ENCODE measurements around the gene COX7B2.

Gene COX7B2

DNA sequence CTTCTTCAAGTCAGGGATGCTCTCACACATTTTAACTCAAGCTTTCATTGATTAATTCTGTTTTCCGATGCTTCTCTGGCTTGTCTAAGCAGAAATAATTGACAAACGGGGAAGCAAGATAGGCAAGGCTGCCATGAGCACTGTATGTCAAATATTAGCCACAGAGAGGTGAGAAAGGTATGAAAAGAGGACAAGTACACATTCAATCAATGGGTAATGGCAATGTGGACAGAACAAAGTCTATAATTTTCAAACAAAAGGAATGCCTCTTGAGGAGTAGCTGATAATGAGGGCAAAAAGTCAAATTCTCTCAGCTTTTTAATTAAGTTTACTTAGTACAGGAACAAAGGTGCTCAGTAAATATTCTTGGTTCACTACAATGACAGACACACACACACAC is 19.6 kb downstream of the COX7B2 start:
- DNase-seq (ENCODE audit: low read depth in 2 of 2), result no peak

DNA sequence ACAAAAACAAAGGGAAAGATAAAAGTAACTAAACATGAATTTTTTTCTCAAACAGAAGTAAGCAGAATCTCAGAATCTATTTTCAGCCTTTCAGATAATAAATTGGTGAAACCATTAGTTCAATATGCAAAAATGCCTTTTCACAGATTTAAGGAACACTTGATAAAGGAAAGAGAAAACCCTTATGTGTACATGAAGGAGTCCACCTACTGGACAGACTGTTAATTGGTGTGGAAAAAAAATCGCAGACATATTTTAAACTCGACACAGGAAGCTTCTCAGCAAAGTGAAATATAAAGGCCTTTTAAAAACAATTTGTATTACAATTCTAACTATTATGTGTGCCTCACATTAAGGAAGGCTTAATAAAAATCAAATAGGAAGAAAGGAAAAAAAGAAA is 22.3 kb downstream of the COX7B2 start:
- DNase-seq (ENCODE audit: low read depth in 2 of 2), result no peak

DNA sequence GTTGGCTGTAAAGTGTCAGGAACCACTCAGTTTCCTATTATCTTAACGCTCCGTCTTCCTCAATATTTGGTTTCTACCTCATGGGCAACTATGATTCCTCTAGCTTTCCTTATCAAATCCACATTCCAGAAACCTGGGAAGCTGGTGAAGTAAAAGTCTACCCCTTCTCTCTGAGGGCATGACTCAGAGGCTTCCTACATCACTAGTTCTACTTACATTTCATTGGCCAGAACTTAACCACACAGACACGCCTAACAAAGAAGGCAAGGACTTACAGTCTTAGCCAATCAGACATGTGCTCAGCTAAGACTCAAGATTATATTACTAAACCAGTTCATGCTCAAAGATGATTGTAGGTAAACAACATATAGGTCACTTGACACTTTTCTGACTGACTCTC is 30.4 kb downstream of the COX7B2 start:
- DNase-seq (ENCODE audit: low read depth in 2 of 2), result no peak

DNA sequence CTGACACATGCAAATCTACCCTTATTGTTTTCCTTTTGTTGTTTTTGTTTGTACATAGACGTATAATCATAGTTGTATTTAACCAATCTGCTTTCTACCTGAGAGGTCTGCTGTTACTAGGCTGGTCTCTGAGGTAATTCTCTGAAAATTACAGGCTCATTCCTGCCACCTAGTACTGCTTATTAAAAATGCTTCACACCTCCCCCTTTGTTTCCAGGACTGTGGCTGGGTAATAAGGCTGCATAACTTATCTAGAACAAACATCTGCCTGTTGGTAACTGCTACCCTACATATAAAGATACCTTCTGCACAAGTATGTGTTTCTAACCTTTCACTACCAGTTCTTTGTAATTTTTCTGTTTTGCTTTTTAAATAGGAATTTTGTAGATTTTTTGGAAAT is 34.2 kb downstream of the COX7B2 start:
- DNase-seq (ENCODE audit: low read depth in 2 of 2), result no peak

GRCh38 chr4:46870411-46870810 is 38.6 kb downstream of the COX7B2 start:
- DNase-seq (ENCODE audit: low read depth in 2 of 2), result no peak

- no peak for DNase-seq (ENCODE audit: low read depth in 2 of 2)
Observed at GRCh38 chr4:46856333-46856732, 52.7 kb downstream of the COX7B2 start.

DNA sequence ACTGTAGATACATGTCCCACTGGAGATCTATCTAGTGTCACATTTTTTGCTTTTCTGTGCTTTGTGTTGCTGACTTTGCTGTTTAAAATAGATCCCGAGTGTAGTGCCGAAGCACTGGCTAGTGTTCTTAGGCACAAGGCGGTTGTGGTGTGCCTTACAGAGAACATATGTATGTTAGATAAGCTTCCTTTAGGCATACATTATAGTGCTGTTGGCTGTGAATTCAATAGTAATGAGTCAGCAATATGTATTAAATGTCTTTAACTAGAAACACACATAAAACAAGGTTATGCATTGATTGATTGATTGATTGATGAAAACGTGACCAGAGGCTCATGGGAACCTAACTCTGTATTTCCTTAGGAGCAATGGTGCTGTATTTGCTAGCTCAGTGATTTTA is 56.2 kb downstream of the COX7B2 start:
- no peak for DNase-seq (ENCODE audit: low read depth in 2 of 2)

- DNase-seq (ENCODE audit: low read depth in 2 of 2), result no peak
Observed at GRCh38 chr4:46850026-46850425, 59.0 kb downstream of the COX7B2 start.

DNA sequence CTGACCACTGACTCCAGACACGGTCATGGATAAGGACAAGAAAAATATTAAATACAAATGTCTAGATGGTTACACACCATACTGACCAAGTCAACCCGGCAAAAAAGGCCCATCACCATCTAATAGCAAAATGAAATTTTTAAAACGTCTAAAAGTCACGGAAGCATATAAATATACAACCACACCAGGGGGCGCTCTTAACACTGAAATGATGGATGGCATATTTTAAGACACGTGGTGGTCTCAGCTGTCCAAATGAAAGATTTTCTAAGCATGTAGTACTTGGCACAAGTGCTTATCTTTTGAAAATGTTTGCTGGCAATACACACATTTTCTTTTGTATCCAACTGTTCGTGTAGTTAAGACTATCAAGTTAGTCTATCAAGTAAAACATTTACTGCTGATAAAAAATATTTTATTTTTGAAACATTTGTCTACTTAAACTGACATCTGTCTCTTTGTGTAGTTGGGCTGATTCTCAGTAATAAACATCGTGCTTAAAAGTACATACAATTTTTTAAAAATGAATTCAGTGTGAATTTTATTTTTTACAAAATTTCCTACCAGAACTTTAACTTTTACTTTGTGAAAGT is 64.6 kb downstream of the COX7B2 start:
- DNase-seq (ENCODE audit: low read depth in 2 of 2), result no peak

DNA sequence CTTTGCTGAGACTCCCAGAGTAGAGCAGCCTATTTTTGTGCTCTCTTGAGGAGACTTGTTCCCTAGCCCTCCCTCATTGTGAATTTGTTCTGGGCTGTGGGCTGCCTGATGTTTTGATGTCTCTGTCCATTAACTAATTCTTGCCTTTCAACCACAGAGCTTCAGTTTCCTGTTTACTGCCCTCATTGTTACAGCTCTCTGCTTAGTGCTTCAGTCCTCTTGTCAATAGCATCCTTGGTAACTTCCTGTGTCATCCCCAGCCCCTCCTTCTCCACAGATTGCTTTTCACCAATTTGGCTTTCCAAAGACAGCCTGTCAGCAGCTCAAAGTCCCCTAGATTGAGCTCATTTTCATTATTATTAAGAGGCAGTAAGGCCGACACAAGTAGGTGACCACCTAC is 69.9 kb downstream of the COX7B2 start:
- no peak for DNase-seq (ENCODE audit: low read depth in 2 of 2)

DNA sequence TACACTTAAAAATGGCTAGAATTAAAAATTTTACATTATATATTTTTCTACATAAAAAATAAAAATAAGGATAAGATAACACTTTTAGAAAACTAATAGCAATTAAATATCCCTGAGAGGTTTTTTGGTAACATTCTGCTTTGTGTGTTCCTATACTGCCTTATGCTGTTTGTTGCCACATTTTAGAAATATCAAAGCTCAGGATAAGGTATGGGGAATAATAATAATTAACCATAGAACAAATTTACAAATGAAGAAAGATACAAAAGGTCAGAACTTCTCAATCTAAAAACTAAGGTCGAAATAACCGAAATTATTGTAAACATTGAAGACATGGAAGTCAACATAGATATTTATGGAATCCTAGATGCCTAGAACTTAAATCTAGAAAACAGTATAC is 71.4 kb downstream of the COX7B2 start:
- no peak for DNase-seq (ENCODE audit: low read depth in 2 of 2)

DNA sequence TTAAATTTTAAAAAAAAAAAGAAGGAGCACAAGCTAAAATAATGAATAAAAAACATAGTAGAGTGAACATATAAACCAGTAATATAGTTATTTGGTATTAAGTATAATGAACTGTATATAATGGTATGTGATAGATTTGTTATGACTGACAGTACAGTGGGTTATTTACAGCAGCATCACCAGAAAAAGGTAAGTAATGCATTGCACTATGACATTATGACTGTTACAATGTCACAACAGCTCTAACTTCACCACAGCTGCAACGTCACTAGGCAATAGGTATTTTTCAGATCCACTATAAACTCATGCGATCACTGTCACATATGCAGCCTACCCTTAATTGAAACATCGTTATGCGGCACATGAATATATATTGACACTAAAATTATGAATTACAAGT is 72.5 kb downstream of the COX7B2 start:
- DNase-seq (ENCODE audit: low read depth in 2 of 2), result no peak

DNA sequence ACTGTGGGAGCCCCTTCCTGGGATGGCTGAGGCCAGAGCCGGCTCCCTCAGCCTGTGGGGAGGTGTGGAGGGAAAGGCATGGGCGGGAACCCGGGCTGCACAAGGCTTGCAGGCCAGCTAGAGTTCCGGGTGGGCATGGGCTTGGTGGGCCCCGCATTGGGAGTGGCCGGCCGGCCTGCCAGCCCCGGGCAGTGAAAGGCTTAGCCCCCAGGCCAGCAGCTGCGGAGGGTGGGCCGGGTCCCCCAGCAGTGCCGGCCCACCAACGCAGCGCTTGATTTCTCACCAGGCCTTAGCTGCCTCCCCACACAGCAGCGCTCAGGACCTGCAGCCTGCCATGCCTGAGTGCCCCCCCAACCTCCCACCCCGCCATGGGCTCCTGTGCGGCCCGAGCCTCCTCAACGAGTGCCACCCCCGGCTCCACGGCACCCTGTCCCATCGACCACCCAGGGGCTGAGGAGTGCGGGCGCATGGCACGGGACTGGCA is 78.0 kb downstream of the COX7B2 start:
- no peak for DNase-seq (ENCODE audit: low read depth in 2 of 2)

- DNase-seq (ENCODE audit: low read depth in 2 of 2), result no peak
Observed at GRCh38 chr4:46820154-46820553, 88.9 kb downstream of the COX7B2 start.

- DNase-seq (ENCODE audit: low read depth in 2 of 2), result no peak
Observed at GRCh38 chr4:46819095-46819494, 90.0 kb downstream of the COX7B2 start.

GRCh38 chr4:46818604-46819003 is 90.4 kb downstream of the COX7B2 start:
- no peak for DNase-seq (ENCODE audit: low read depth in 2 of 2)

GRCh38 chr4:46817806-46818205 is 91.2 kb downstream of the COX7B2 start:
- no peak for DNase-seq (ENCODE audit: low read depth in 2 of 2)

GRCh38 chr4:46804781-46805413 is 104.1 kb downstream of the COX7B2 start:
- no peak for DNase-seq (ENCODE audit: low read depth in 2 of 2)

DNA sequence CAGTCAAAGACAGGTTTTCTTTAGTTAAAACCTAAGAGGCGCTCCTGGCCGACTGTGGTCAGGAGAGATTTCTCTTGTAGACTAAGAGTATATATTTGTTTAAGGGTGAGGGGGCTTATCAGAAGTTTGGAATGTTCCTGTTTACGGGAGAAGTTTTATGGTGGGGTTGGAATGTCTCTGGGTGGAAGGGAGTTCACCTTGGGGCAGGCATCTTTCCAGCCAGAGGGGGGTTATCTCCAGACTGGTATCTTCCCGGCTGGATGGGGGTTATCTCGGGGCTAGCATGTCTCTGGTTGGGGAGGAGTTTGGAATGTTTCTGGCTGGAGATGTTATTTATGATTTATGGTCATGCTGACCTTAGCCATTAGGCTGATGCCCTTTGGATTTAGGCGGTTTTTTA is 116.0 kb downstream of the COX7B2 start:
- DNase-seq (ENCODE audit: low read depth in 2 of 2), result no peak

DNA sequence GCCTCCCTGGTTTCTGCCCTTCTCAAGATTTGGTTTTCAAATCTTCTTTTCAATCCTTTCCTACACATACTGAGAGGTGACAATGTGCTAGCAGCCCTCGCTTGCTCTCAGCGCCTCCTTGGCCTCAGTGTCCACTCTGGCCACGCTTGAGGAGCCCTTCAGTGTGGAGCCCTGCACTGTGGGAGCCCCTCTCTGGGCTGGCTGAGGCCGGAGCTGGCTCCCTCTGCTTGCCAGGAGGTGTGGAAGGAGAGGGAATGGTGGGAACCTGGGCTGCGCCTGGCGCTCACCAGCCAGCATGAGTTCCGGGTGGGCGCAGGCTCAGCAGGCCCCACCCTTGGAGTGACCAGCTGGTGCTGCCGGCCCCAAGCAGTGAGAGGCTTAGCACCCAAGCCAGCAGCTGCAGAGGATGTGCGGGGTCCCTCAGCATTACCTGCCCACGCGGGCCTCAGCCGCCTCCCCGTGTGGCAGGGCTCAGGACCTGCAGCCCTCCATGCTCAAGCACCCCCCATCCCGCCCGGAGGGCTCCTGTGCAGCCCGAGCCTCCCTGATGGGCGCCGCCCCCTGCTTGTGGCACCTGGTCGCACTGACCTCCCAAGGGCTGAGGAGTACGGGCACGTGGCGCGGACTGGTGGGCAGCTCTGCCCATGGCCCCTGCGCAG is 127.5 kb downstream of the COX7B2 start:
- no peak for DNase-seq (ENCODE audit: low read depth in 2 of 2)

GRCh38 chr4:46765465-46765864 is 143.6 kb downstream of the COX7B2 start:
- no peak for DNase-seq (ENCODE audit: low read depth in 2 of 2)

DNA sequence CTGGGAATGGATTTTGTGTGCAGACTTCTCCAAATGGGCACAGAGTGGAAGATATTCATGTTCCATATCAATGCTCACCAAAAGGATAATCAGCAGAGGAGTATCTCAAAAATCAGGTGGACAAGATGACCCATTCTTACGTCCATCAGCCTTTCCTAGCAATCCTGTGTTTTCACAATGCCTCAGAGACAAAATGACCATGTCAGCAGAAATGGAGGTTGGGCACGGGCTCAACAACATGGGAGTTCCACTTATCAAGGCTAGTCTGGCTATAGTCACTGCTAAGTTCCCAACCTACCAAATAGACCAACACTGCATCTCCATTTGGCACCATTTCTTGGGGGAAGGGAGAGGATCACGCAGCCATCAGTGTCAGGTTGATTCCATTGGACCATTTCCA is 179.0 kb downstream of the COX7B2 start:
- DNase-seq (ENCODE audit: low read depth in 2 of 2), result no peak

GRCh38 chr4:46720055-46720454 is 189.0 kb downstream of the COX7B2 start:
- DNase-seq (ENCODE audit: low read depth in 2 of 2), result no peak
